HepG2 (cell line): ENCODE results near the gene DNAJC30. TPM values are rescaled to one million over a fixed set of nuclear protein-coding genes. Genes with fewer than 3 reads are reported as not detected.

Experiments used
- ATF1 ChIP-seq: IDR thresholded peaks from 2 replicates; pipeline ENCODE4 v1.6.1; 2016; ENCODE audit warnings: mild to moderate bottlenecking, control low read depth
- BCL6 ChIP-seq: IDR thresholded peaks from 2 replicates; pipeline ENCODE4 v1.6.1; 2016; ENCODE audit warnings: missing genetic modification reagents, missing compliant biosample characterization
- CHD4 ChIP-seq: fragments of 200-600 bp; sonication (generic); IDR thresholded peaks from 2 replicates; pipeline ENCODE4 v1.7.0; 2017; ENCODE audit warnings: mild to moderate bottlenecking, low read length, borderline replicate concordance
- FOSL1 ChIP-seq: sonication (generic); formaldehyde crosslinking; IDR thresholded peaks from 2 replicates; pipeline ENCODE4 v1.9.0; 2021; ENCODE audit warnings: missing genetic modification reagents, borderline replicate concordance
- GMEB2 ChIP-seq: IDR thresholded peaks from 2 replicates; pipeline ENCODE4 v1.6.1; 2016; ENCODE audit warnings: missing biosample characterization, missing genetic modification reagents, low read depth
- GTF3A ChIP-seq: sonication (generic); formaldehyde crosslinking; conservative IDR thresholded peaks from 2 replicates; pipeline ENCODE4 v1.4.0; 2020; ENCODE audit warnings: mild to moderate bottlenecking, missing genetic modification reagents
- HNRNPUL1 ChIP-seq: fragments of 200-400 bp; formaldehyde crosslinking; IDR thresholded peaks from 2 replicates; pipeline ENCODE4 v1.6.1; 2017; ENCODE audit warnings: low read depth, mild to moderate bottlenecking, low read length, moderate library complexity
- SALL2 ChIP-seq: sonication (generic); formaldehyde crosslinking; IDR thresholded peaks from 2 replicates; pipeline ENCODE4 v1.8.1; 2023; ENCODE audit warnings: mild to moderate bottlenecking, missing genetic modification reagents, inconsistent platforms
- SIN3A ChIP-seq: IDR thresholded peaks from 2 replicates; pipeline ENCODE4 v1.6.1; 2011; ENCODE audit warnings: low read depth, mild to moderate bottlenecking, control low read depth, low read length, borderline replicate concordance
- SOX13 ChIP-seq, 3 experiments: fragments of 450-650 bp in 1 of 3; sonication (generic) in 1 of 3; formaldehyde crosslinking in 1 of 3; IDR thresholded peaks in 2 of 3; conservative IDR thresholded peaks in 1 of 3; 2 replicates each; pipeline versions ENCODE4 v1.5.0 to v1.6.1; 2016 to 2020; ENCODE audit warnings: antibody characterized with exemption in 1 of 3, mild to moderate bottlenecking in 1 of 3, missing compliant biosample characterization in 1 of 3, missing genetic modification reagents in 1 of 3, moderate library complexity in 1 of 3
- SP1 ChIP-seq, 2 experiments: fragments of 450-650 bp in 1 of 2; sonication (generic) in 1 of 2; formaldehyde crosslinking in 1 of 2; IDR thresholded peaks; 2 replicates each; pipeline versions ENCODE4 v1.4.0 to v1.6.1; 2016 to 2020; ENCODE audit warnings: missing genetic modification reagents in 1 of 2
- SP4 ChIP-seq: sonication (generic); formaldehyde crosslinking; IDR thresholded peaks from 2 replicates; pipeline ENCODE4 v1.8.1; 2023; ENCODE audit warnings: mild to moderate bottlenecking, missing genetic modification reagents
- ZBED4 ChIP-seq: sonication (generic); formaldehyde crosslinking; IDR thresholded peaks from 2 replicates; pipeline ENCODE4 v1.4.0; 2020; ENCODE audit warnings: missing genetic modification reagents, borderline replicate concordance
- ZNF430 ChIP-seq: sonication (generic); formaldehyde crosslinking; IDR thresholded peaks from 2 replicates; pipeline ENCODE4 v1.9.0; 2021; ENCODE audit warnings: mild to moderate bottlenecking, missing genetic modification reagents
- ZNF605 ChIP-seq: sonication (generic); formaldehyde crosslinking; IDR thresholded peaks from 2 replicates; pipeline ENCODE4 v1.8.0; 2022; ENCODE audit warnings: mild to moderate bottlenecking, missing genetic modification reagents
- ZNF609 ChIP-seq: sonication (generic); formaldehyde crosslinking; IDR thresholded peaks from 2 replicates; pipeline ENCODE4 v1.4.0; 2020; ENCODE audit warnings: mild to moderate bottlenecking, missing genetic modification reagents, borderline replicate concordance
- ZNF768 ChIP-seq: sonication (generic); formaldehyde crosslinking; IDR thresholded peaks from 2 replicates; pipeline ENCODE4 v1.4.0; 2020; ENCODE audit warnings: missing genetic modification reagents
- polyA plus RNA-seq, 8 experiments: library from polyadenylated mRNA; depleted of rRNA in 3 of 8; stranded (reverse) in 7 of 8; unstranded in 1 of 8; fragments of >200 nt; fragmentation: Illumina TruSeq in 4 of 8; extraction: Trizol in 4 of 8; gene quantifications; 2 replicates each; pipeline versions ENCODE4 v1.2.1 to v1.2.3, GENCODE V29; 2011 to 2016; ENCODE audit warnings: low read depth in 4 of 8, missing spikeins in 1 of 8, mixed read lengths in 1 of 8; ENCODE audit not compliant: insufficient read depth in 1 of 8
- total RNA-seq, 5 experiments: library from RNA; depleted of rRNA; stranded (reverse); fragments of >200 nt; fragmentation: Illumina TruSeq; extraction: Trizol; gene quantifications; 2 replicates each; pipeline ENCODE4 v1.2.3, GENCODE V29; 2016; ENCODE audit warnings: low read depth in 1 of 5

Gene DNAJC30
- total and polyA plus RNA-seq, 2 of the 13 experiments (the other 11 are each of a cell fraction or from before 2014, with no cell fraction given): 3.3 to 3.8 TPM

GRCh38 chr7:73719806-73720169 is 36.5 kb upstream of the DNAJC30 start (continued):
- TF ChIP-seq ZBED4 (CRISPR knock-in tag) (no peak), ATF1 (CRISPR knock-in tag) (no peak), SOX13 (IDR thresholded peaks at IDR 0.05) (no peak), SOX13 (CRISPR knock-in tag; conservative IDR thresholded peaks at IDR 0.05 in 1 of 2, IDR thresholded peaks at IDR 0.05 in 1 of 2) (no peak), CHD4 (no peak), SP1 (IDR thresholded peaks at IDR 0.05) (no peak), SP1 (CRISPR knock-in tag; IDR thresholded peaks at IDR 0.05) (peak; percentile 12; the same call in 1 of the 2 replicates), GMEB2 (CRISPR knock-in tag) (no peak), SALL2 (0 out of 2 replicates have a peak, but pooled peaks have one; percentile 7), GTF3A (CRISPR knock-in tag) (no peak), ZNF768 (CRISPR knock-in tag) (peak; percentile 46; the same call in 1 of the 2 replicates), SP4 (CRISPR knock-in tag) (0 out of 2 replicates have a peak, but pooled peaks have one; percentile 18), ZNF605 (CRISPR knock-in tag) (no peak), ZNF609 (CRISPR knock-in tag) (no peak), BCL6 (CRISPR knock-in tag) (no peak), FOSL1 (CRISPR knock-in tag) (no peak), ZNF430 (CRISPR knock-in tag) (no peak), SIN3A (no peak), HNRNPUL1 (no peak)
